Measurements from ENCODE around the gene MST1.

DNA sequence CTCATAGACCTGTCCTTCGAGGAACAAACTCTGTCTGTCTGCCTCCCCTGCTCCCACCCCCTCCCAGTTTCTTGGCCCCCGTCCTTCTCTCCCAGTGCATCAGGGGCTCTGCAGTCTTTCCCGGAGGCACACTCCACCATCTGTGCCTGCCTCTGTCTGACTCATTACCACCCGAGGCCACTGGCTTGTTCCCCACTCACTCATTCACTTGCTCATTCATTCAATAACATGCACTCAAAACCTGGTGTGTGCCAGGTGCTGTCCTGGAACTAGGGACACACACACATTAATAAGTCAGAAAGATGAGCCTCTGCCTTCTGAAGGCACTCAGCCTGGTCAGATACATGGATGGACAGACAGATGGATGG, 17.8 kb upstream of the MST1 start:
- TF ChIP-seq, protein P1, sequence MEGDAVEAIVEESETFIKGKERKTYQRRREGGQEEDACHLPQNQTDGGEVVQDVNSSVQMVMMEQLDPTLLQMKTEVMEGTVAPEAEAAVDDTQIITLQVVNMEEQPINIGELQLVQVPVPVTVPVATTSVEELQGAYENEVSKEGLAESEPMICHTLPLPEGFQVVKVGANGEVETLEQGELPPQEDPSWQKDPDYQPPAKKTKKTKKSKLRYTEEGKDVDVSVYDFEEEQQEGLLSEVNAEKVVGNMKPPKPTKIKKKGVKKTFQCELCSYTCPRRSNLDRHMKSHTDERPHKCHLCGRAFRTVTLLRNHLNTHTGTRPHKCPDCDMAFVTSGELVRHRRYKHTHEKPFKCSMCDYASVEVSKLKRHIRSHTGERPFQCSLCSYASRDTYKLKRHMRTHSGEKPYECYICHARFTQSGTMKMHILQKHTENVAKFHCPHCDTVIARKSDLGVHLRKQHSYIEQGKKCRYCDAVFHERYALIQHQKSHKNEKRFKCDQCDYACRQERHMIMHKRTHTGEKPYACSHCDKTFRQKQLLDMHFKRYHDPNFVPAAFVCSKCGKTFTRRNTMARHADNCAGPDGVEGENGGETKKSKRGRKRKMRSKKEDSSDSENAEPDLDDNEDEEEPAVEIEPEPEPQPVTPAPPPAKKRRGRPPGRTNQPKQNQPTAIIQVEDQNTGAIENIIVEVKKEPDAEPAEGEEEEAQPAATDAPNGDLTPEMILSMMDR (IDR thresholded peaks at IDR 0.05; ENCODE audit: low read length) = no peak
- TF ChIP-seq EZH2 (IDR thresholded peaks at IDR 0.05; ENCODE audit: borderline replicate concordance, low read length) = no peak
